HG02870 (cell line): ENCODE results near the gene ANAPC2.
A peak's percentile ranks its signal among the peaks of the same experiment; 100 is the strongest.

Source experiments
- ATAC-seq: cut with Tn5 transposase; IDR thresholded peaks from one replicate; pipeline ENCODE4 v1.9.1; 2021; ENCODE audit warnings: mild to moderate bottlenecking, moderate library complexity; ENCODE audit not compliant: unreplicated experiment

ANAPC2 gene

DNA sequence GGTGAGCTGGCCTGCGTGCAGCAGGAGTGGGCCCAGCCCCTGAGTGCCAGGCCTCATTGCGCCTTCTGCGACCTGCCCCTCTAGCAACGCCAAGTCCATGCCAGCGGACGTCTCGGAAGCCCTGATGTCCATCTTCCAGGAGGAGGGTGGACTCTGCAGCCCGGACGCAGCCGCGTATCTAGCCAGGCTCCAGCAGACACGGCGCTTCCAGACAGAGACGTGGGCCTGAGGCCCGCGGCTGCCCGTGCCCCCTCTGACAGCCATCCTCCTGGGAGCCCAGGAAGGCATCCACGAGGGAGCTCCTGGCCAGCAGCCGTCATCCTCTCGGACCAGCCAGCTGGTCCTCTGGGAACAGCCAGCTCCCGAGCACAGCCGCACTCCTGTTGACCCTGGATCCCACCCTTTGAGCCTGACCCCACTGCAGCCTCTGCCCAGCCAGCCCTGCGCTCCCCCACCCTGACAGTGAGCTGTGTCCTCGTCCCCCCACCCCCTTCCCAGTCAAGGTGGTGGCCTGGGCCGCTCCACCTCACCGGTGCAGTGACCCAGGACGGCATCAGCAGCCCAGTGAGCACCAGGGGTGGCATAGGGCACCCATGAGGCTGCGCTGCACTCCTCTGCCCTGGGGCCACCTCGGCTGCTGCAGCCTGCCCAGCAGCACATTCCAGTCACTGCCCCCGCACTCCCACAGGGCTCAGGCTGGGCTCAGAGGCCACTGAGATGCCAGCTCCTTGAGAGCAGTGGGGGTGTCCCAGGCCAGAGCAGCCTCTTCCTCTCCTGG, 28.0 kb upstream of the ANAPC2 start:
- ATAC-seq: no peak

GRCh38 chr9:137215196-137215986, 27.0 kb upstream of the ANAPC2 start:
- no peak for ATAC-seq

DNA sequence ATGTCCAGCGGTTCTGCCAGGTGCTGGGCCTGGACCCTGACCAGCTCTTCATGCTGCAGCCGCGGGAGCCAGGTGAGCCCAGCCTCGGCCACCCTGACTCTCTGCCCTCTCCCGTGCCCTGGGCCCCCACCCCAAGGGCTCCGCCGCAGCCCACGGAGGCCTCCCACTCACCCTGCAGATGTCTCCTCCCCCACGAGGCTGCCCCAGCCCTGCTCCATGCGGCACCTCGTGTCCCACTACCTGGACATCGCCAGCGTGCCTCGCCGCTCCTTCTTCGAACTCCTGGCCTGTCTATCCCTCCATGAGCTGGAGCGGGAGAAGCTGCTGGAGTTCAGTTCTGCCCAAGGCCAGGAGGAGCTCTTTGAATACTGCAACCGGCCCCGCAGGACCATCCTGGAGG, 26.3 kb upstream of the ANAPC2 start:
- no peak for ATAC-seq

DNA sequence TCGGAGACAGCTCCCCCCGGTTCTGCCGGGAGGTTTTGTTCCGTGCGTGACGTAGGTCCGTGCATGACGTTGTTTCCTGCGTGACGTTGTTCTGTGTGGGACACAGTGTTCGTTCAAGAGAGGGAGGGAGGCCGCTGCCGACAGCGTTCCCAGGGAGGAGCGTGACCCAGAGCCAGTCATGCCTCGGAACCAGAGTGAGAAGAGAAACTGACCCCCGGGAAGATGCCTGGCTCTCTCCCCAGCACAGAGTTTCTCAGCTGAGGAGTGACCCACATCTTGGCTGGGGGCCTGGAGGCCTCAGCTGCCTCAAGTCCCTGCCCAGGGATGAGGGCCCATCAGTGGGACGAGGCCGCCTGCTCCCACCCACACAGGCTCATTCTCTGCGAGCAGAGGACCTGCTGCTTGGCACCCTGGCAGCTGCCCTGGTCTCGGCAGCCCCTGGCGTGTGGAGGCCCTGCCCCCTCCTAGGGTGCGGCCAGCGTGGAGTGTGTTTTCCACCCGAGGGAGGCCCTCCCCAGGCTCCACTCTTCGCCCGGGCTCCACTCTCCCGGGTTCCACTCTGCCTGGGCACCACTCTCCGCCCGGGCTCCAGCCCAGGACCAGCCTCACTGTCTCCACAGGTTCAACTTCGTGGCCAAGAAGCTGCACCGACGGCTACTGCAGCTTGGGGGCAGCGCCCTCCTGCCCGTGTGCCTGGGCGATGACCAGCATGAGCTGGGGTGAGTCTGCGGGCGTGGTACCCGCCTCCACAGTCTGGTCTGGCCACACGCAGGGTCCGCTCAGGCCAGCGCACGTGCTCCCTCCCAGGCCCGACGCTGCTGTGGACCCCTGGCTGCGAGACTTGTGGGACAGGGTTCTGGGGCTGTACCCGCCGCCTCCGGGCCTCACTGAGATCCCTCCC, 25.1 kb upstream of the ANAPC2 start:
- no peak for ATAC-seq

- no peak for ATAC-seq
Observed at GRCh38 chr9:137212520-137212919, 24.2 kb upstream of the ANAPC2 start.

DNA sequence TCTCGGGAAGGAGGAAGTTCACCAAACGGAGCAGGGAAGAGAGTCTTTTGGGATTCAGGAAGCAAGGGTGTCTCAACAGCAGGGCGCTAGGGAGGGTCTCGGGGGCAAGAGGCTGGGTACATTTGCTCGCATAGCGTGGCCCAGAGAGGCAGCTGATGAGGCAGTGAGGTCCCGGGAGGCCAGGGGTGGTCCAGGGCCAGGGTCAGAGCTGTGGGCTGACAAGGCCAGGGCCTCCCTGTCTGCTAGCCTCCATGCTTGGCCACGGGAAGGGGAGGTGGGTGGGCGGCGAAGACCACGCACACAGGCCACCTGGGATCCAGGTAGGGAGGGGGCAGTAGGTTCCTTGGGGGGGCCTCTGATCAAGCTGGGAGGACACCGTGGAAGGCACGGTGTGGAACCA, 23.2 kb upstream of the ANAPC2 start:
- no peak for ATAC-seq

- no peak for ATAC-seq
Observed at GRCh38 chr9:137206602-137207001, 18.2 kb upstream of the ANAPC2 start.

DNA sequence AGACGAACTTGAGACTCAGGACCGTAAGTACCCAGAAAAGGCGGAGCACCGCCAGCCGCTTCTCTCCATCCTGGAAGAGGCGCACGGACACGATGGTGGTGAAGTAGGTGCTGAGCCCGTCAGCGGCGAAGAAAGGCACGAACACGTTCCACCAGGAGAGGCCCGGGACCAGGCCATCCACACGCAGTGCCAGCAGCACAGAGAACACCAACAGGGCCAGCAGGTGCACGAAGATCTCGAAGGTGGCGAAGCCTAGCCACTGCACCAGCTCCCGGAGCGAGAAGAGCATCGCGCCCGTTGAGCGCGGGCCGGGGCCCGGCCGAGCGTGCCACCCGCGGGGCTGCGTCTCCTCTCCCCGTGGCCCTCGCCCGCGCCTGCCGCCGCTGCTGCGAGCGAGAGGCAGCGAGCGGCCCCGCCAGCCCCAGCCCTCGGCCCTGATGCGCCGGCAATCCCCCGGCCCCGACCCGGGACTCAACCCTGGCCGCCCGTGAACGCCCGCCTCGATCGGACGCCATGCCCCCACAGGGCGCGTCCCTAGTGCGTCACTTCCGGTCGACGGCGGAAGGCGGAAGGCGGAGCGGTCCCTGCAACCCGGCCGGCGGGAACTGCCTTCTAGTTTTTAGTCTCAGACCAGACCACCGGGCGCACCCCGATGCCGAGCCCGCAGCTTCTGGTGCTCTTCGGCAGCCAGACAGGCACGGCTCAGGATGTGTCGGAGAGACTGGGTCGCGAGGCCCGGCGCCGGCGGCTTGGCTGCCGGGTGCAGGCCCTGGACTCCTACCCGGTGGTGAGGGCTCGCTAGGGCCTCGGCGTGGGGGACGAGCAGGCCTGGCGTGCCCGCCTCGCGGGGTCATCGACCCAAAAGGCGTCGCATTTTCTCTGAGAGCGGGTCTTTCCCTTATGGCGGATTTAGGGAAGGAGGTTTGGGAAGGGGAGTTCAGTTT, 17.0 kb upstream of the ANAPC2 start, which contains the start of the genes NDOR1 and TMEM203:
Gene NDOR1, plus strand, starts transcription at position 575 of the 944 bp plus-strand sequence. Its CDS starts 78 bp downstream, at position 653.
Gene TMEM203, minus strand, starts transcription at position 523 of the 944 bp plus-strand sequence. Its CDS starts 234 bp downstream, at position 289.
- ATAC-seq: no peak

- no peak for ATAC-seq
Observed at GRCh38 chr9:137204731-137205125, 16.4 kb upstream of the ANAPC2 start.

DNA sequence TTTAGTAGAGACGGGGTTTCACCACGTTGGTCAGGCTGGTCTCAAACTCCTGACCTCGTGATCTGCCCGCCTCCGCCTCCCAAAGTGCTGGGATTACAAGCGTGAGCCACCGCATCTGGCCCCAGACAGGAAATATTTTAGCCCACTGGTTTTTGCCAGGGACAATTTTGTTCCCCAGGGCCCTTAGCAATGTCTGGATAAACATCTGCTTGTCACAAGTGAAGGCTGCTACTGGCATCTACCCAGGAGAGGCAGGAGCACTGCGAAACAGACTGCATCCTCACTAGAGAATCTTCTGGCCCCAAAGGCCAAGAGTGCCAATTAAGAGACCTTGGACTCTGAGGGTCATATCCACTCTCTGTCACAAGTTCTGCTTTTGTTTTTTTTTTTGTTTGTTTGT, 14.6 kb upstream of the ANAPC2 start:
- no peak for ATAC-seq

DNA sequence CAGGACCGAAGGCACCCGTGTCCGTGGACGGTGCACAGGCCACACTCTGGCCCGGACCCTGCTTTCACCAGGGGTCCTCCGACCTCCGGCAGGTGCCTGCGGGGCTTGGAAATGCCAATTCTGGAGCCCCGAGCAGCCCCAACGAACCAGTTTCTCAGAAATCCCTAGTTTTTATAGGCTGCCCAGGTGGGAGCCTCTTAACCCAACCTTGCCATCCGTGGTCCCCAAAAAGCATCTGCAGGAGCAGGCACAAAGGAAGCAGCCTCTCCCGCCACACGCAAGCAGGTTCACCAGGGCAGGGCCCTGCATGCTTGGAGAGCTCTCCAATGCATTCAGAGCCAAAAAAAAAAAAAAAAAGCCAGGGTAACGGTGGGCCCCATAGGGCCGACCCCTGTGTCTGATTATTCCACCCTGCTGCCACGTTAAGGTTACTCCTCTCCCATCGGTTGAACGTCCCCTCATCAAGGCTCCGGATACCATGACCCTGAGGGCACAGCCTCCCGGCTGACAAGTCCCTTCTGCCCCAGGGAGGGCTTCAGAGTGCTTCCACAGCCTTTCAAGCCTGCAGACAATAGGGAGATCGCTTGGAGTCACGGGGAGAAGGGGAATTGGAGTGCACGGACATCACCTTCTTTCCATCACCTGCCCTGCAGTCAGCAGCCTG, 13.0 kb upstream of the ANAPC2 start:
- ATAC-seq: no peak

DNA sequence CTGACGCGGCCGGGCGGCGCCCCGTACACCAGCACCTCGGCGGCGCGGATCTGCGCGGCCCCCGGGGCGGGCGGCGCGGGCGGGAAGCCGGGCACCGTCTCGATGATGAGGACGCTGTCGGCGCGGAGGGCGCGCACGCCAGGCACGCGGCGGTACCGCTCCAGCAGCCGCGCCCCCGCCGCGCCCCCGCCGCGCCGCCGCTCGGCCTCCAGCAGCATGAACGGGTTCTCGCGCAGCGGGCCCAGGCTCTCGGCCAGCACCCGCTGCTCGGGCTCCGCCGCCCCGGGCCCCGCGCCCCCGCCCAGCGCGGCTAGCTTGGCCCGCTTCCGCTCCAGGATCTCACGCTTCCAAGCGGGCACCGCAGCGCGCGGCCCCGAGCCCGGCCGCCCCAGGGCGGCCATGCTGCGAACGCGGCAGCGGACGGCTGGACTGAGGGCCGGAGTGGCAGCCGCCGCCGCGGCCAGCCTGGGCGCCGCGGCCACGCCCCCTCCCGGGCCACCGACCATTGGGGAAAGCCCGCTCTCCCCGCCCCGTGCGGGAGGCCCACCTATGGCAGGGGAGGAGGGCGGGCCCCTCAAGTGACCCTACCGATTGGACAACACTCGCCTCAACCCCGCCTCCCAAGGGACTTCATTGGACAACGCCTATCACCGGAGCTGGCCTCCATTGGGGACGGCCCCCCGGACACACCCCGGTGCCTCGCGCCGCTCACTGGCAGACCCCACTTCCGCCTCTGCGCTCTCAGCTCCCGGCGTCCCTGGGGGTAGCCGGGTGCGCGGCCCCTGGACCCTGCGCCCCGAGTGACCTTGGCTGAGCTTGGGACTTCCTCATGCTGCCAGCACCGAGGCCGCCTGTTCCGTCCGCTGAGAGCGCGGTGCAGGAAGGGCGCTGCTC, 12.2 kb upstream of the ANAPC2 start, which contains the start of gene TPRN:
Gene TPRN, minus strand, starts transcription at position 431 of the 894 bp plus-strand sequence. Its CDS starts 30 bp downstream, at position 401.
- peak; percentile 94 for ATAC-seq

DNA sequence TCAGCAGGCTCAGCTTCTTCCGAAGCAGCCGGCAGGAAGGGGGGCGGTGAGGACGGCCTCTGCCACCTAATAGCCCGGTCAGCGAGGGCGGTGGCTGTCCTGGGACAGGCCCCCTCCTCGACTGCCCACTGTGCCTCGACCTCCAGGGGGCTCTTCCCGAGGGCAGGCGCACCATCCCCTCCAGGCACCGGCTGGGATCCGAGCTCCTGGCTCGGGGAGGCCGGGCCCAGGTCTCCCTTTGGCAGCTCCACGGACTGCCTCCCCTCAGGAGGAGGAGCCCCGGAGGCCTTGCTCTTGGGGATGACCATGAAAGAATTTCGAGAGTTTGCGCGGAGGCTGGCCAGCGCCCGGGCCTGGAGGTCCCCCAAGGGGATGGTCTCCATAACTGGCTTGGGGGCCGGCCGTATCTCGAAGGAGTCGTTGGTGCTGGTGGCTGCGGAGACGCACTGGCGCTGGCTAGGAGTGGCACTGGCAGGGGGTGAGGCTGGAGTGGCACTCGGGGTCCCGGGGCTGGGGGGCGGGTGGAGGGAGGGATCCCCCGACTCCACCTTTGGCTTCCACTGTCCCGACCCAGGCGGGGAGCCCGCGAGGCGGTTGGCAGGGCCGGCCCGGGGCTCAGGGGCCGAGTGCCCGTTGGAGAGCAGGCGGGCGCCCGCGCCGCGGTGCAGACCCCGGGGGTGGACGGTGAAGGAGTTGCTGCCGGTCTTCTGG, 11.2 kb upstream of the ANAPC2 start:
- ATAC-seq: no peak

DNA sequence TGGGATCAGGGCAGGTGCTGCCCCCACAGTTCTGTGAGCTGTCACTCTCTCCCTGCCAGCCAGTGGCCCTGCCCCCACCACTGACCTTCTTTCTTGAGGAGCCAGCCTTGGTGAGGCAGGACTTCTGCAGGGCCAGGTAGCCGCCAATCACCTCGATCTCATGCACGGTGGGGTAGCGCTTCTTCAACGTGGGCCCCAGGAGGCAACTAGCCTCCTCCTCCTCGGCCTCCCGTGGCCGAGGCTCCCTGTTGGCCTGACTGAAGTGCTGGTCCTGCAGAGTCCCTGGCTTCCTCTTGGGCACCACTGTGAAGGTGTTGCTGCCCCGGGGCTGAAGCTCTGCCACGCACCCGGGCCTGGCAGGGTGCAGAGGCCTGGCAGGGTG, 10.5 kb upstream of the ANAPC2 start:
- no peak for ATAC-seq

- no peak for ATAC-seq
Observed at GRCh38 chr9:137198051-137198901, 9.9 kb upstream of the ANAPC2 start.

GRCh38 chr9:137195525-137196220, 7.3 kb upstream of the ANAPC2 start:
- no peak for ATAC-seq
